GM23338 (cell line): ENCODE measurements around the gene EGF. TPM values are rescaled to one million over a fixed set of nuclear protein-coding genes. Genes with fewer than 3 reads are reported as not detected.

Source experiments
- ATAC-seq: fragments of 200-7000 bp; cut with Tn5 transposase; 3 replicates; pipeline ENCODE4 v1.9.1; 2020
- DNase-seq: peaks from one replicate; pipeline ENCODE4 v3.0.0-alpha.2; 2015; ENCODE audit warnings: low spot score
- H2AFZ ChIP-seq: fragments of 200-600 bp; sonication (generic); 2 replicates; pipeline ENCODE4 v1.8.0; 2016; ENCODE audit warnings: antibody characterized with exemption, mild to moderate bottlenecking, moderate library complexity
- H3F3A ChIP-seq: fragments of 200-600 bp; sonication (generic); replicated peaks from 2 replicates; pipeline ENCODE4 v1.8.0; 2017; ENCODE audit warnings: antibody characterized with exemption, mixed run types, low read depth
- H3K27ac ChIP-seq: fragments of 200-600 bp; sonication (generic); 2 replicates; pipeline ENCODE4 v1.6.1; 2016; ENCODE audit warnings: low read depth
- H3K27me3 ChIP-seq: fragments of 200-600 bp; sonication (generic); 2 replicates; pipeline ENCODE4 v1.8.0; 2016; ENCODE audit warnings: mild to moderate bottlenecking, mixed run types, moderate library complexity; ENCODE audit not compliant: insufficient read depth
- H3K36me3 ChIP-seq: fragments of 200-600 bp; sonication (generic); 2 replicates; pipeline ENCODE4 v1.8.0; 2016; ENCODE audit warnings: mild to moderate bottlenecking; ENCODE audit not compliant: insufficient read depth
- H3K4me1 ChIP-seq: fragments of 200-600 bp; sonication (generic); 2 replicates; pipeline ENCODE4 v1.8.0; 2016; ENCODE audit warnings: mild to moderate bottlenecking, moderate library complexity; ENCODE audit not compliant: insufficient read depth
- H3K4me2 ChIP-seq: fragments of 200-600 bp; sonication (generic); 2 replicates; pipeline ENCODE4 v1.7.1; 2017; ENCODE audit warnings: mixed run types
- H3K4me3 ChIP-seq: fragments of 200-600 bp; sonication (generic); 2 replicates; pipeline ENCODE4 v1.6.1; 2016; ENCODE audit warnings: mixed run types
- H3K79me2 ChIP-seq: fragments of 200-600 bp; sonication (generic); replicated peaks from 2 replicates; pipeline ENCODE4 v1.8.0; 2017; ENCODE audit warnings: mild to moderate bottlenecking; ENCODE audit not compliant: insufficient read depth
- H3K9me2 ChIP-seq: fragments of 200-600 bp; sonication (generic); 2 replicates; pipeline ENCODE4 v1.8.0; 2017; ENCODE audit not compliant: insufficient read depth
- H4K20me1 ChIP-seq: fragments of 200-600 bp; sonication (generic); replicated peaks from 2 replicates; pipeline ENCODE4 v1.8.0; 2017; ENCODE audit warnings: mild to moderate bottlenecking; ENCODE audit not compliant: insufficient read depth
- H3K27ac Mint-ChIP-seq: 2 replicates; pipeline ENCODE4 v1.8.0; 2020; ENCODE audit warnings: inconsistent platforms, mild to moderate bottlenecking, moderate library complexity, mixed read lengths
- H3K27me3 Mint-ChIP-seq: 3 replicates; pipeline ENCODE4 v1.8.0; 2022; ENCODE audit warnings: low read depth, mild to moderate bottlenecking, moderate library complexity, mixed read lengths, inconsistent platforms; ENCODE audit not compliant: insufficient read depth, poor library complexity
- H3K36me3 Mint-ChIP-seq: 3 replicates; pipeline ENCODE4 v1.8.0; 2021; ENCODE audit warnings: low read depth, mild to moderate bottlenecking, inconsistent platforms, moderate library complexity, mixed read lengths
- H3K4me1 Mint-ChIP-seq: 3 replicates; pipeline ENCODE4 v1.8.0; 2020; ENCODE audit warnings: mild to moderate bottlenecking, inconsistent platforms, mixed read lengths
- H3K4me3 Mint-ChIP-seq: 3 replicates; pipeline ENCODE4 v1.8.0; 2021; ENCODE audit warnings: moderate library complexity, mild to moderate bottlenecking, inconsistent platforms, mixed read lengths
- H3K9me3 Mint-ChIP-seq: 3 replicates; pipeline ENCODE4 v1.8.0; 2020; ENCODE audit warnings: moderate library complexity, mild to moderate bottlenecking, inconsistent platforms, mixed read lengths
- EZH2phosphoT487 ChIP-seq: fragments of 200-600 bp; sonication (generic); IDR thresholded peaks from one replicate; pipeline ENCODE4 v1.8.1; 2018; ENCODE audit warnings: antibody characterized with exemption; ENCODE audit not compliant: unreplicated experiment
- JUNB ChIP-seq: IDR thresholded peaks from one replicate; pipeline ENCODE4 v1.6.1; 2016; ENCODE audit warnings: antibody characterized with exemption; ENCODE audit not compliant: unreplicated experiment
- NANOG ChIP-seq: IDR thresholded peaks from 2 replicates; pipeline ENCODE4 v1.6.1; 2016; ENCODE audit warnings: antibody characterized with exemption, borderline replicate concordance
- POLR2AphosphoS5 ChIP-seq: IDR thresholded peaks from 2 replicates; pipeline ENCODE4 v1.6.1; 2016; ENCODE audit warnings: antibody characterized with exemption, low read depth
- STAT1 ChIP-seq: IDR thresholded peaks from one replicate; pipeline ENCODE4 v1.6.1; 2016; ENCODE audit warnings: antibody characterized with exemption; ENCODE audit not compliant: unreplicated experiment
- ZNF114 ChIP-seq: fragments of 250-450 bp; sonication (Bioruptor Pico); IDR thresholded peaks from 2 replicates; pipeline ENCODE4 v1.5.0; 2020; ENCODE audit warnings: mild to moderate bottlenecking, moderate library complexity
- ZNF331 ChIP-seq: fragments of 250-450 bp; sonication (Bioruptor Pico); IDR thresholded peaks from 2 replicates; pipeline ENCODE4 v1.5.0; 2020; ENCODE audit warnings: low read depth, mild to moderate bottlenecking, moderate library complexity
- polyA plus RNA-seq: library from polyadenylated mRNA; unstranded; fragments of >200 nt; fragmentation: Nextera tagmentation; extraction: Ambion mirVana; gene quantifications from 2 replicates; pipeline ENCODE4 v1.2.1, GENCODE V29; 2016
- total RNA-seq: library from RNA; depleted of rRNA; stranded (reverse); fragments of >200 nt; shearing (Covaris generic); gene quantifications from 2 replicates; pipeline ENCODE4 v1.2.3, GENCODE V29; 2014
- TF ChIP-seq, protein P1 (sequence below): IDR thresholded peaks from 2 replicates; pipeline ENCODE4 v1.6.1; 2016; ENCODE audit warnings: antibody characterized with exemption
- TF ChIP-seq, protein P2 (sequence below), 2 experiments: fragments of 200-600 bp in 1 of 2; sonication (generic) in 1 of 2; conservative IDR thresholded peaks; 2 replicates each; pipeline versions ENCODE4 v1.5.1 to v1.6.1; 2016 to 2017; ENCODE audit warnings: antibody characterized with exemption in 2 of 2, low read depth in 2 of 2, mild to moderate bottlenecking in 2 of 2, moderate library complexity in 1 of 2
- TF ChIP-seq, protein P3 (sequence below): IDR thresholded peaks from one replicate; pipeline ENCODE4 v1.6.1; 2018; ENCODE audit warnings: antibody characterized with exemption; ENCODE audit not compliant: unreplicated experiment
- TF ChIP-seq, protein P4 (sequence below): fragments of 250-450 bp; sonication (Bioruptor Pico); IDR thresholded peaks from 2 replicates; pipeline ENCODE4 v1.5.0; 2020; ENCODE audit warnings: mild to moderate bottlenecking, moderate library complexity

EGF gene
- total and polyA plus RNA-seq, 2 experiments from 2014 or later, result 1.4 to 3.0 TPM

DNA sequence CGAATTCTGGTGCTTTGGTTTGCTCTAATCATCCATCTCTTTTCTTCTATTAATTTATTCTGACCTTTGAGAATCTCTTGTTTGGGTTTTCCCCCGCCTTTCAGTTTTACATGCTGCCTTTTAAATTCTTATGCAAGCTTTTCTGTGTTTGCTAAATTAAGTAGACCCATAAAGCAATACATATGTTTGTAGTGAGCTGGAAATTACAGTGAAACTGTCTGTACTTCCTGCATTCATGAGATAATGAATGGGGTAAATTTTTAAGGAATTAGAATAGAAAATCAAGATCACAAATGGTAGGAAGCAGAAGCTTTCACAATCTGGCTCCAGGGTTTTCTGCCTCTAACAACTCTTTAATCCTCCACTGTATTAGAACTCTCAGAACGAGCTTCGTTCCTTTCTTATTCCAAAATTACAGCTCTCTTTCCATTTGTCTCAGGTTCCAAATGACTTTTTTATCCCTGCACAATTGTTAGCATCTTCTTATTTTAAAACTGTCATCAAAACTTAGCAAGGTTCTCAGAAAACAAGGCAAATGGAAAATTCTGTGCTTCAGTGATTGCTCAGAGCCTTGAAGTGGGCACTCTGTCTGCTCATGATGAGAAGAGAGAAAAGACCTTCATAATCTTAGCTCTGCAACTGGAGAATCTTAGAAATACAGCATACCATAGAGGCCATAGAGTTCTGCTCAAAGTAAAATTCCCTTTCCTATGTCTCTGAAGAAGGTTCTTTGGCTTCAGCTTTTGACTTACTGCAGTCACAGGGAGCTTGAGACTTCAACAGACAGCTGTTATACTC lies 108.2 kb downstream of the EGF start:
- no peaks in the 10 kb centered on the region for H3K9me2 ChIP-seq
- H3K27ac ChIP-seq, result peak overlapping the region; percentile 60
- no peak overlapping the region for H3K4me3 ChIP-seq
- H2AFZ ChIP-seq, result peak overlapping the region; percentile 61
- H3K79me2 ChIP-seq, result no peaks in the 10 kb centered on the region
- no peak overlapping the region for H3K27ac Mint-ChIP-seq
- peak overlapping the region; percentile 28 for H3K4me2 ChIP-seq
- TF ChIP-seq NANOG (no peak), STAT1 (no peak), ZNF331 (no peak), POLR2AphosphoS5 (no peak), JUNB (no peak), ZNF114 (CRISPR knock-in tag) (no peak), EZH2phosphoT487 (no peak)
- TF ChIP-seq, protein P1, sequence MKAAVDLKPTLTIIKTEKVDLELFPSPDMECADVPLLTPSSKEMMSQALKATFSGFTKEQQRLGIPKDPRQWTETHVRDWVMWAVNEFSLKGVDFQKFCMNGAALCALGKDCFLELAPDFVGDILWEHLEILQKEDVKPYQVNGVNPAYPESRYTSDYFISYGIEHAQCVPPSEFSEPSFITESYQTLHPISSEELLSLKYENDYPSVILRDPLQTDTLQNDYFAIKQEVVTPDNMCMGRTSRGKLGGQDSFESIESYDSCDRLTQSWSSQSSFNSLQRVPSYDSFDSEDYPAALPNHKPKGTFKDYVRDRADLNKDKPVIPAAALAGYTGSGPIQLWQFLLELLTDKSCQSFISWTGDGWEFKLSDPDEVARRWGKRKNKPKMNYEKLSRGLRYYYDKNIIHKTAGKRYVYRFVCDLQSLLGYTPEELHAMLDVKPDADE, result no peak
- TF ChIP-seq, protein P2, sequence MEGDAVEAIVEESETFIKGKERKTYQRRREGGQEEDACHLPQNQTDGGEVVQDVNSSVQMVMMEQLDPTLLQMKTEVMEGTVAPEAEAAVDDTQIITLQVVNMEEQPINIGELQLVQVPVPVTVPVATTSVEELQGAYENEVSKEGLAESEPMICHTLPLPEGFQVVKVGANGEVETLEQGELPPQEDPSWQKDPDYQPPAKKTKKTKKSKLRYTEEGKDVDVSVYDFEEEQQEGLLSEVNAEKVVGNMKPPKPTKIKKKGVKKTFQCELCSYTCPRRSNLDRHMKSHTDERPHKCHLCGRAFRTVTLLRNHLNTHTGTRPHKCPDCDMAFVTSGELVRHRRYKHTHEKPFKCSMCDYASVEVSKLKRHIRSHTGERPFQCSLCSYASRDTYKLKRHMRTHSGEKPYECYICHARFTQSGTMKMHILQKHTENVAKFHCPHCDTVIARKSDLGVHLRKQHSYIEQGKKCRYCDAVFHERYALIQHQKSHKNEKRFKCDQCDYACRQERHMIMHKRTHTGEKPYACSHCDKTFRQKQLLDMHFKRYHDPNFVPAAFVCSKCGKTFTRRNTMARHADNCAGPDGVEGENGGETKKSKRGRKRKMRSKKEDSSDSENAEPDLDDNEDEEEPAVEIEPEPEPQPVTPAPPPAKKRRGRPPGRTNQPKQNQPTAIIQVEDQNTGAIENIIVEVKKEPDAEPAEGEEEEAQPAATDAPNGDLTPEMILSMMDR (conservative IDR thresholded peaks at IDR 0.05; ENCODE audit: low read depth in 2 of 2), result no peak
- TF ChIP-seq, protein P3, sequence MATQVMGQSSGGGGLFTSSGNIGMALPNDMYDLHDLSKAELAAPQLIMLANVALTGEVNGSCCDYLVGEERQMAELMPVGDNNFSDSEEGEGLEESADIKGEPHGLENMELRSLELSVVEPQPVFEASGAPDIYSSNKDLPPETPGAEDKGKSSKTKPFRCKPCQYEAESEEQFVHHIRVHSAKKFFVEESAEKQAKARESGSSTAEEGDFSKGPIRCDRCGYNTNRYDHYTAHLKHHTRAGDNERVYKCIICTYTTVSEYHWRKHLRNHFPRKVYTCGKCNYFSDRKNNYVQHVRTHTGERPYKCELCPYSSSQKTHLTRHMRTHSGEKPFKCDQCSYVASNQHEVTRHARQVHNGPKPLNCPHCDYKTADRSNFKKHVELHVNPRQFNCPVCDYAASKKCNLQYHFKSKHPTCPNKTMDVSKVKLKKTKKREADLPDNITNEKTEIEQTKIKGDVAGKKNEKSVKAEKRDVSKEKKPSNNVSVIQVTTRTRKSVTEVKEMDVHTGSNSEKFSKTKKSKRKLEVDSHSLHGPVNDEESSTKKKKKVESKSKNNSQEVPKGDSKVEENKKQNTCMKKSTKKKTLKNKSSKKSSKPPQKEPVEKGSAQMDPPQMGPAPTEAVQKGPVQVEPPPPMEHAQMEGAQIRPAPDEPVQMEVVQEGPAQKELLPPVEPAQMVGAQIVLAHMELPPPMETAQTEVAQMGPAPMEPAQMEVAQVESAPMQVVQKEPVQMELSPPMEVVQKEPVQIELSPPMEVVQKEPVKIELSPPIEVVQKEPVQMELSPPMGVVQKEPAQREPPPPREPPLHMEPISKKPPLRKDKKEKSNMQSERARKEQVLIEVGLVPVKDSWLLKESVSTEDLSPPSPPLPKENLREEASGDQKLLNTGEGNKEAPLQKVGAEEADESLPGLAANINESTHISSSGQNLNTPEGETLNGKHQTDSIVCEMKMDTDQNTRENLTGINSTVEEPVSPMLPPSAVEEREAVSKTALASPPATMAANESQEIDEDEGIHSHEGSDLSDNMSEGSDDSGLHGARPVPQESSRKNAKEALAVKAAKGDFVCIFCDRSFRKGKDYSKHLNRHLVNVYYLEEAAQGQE, result no peak
- TF ChIP-seq, protein P4, sequence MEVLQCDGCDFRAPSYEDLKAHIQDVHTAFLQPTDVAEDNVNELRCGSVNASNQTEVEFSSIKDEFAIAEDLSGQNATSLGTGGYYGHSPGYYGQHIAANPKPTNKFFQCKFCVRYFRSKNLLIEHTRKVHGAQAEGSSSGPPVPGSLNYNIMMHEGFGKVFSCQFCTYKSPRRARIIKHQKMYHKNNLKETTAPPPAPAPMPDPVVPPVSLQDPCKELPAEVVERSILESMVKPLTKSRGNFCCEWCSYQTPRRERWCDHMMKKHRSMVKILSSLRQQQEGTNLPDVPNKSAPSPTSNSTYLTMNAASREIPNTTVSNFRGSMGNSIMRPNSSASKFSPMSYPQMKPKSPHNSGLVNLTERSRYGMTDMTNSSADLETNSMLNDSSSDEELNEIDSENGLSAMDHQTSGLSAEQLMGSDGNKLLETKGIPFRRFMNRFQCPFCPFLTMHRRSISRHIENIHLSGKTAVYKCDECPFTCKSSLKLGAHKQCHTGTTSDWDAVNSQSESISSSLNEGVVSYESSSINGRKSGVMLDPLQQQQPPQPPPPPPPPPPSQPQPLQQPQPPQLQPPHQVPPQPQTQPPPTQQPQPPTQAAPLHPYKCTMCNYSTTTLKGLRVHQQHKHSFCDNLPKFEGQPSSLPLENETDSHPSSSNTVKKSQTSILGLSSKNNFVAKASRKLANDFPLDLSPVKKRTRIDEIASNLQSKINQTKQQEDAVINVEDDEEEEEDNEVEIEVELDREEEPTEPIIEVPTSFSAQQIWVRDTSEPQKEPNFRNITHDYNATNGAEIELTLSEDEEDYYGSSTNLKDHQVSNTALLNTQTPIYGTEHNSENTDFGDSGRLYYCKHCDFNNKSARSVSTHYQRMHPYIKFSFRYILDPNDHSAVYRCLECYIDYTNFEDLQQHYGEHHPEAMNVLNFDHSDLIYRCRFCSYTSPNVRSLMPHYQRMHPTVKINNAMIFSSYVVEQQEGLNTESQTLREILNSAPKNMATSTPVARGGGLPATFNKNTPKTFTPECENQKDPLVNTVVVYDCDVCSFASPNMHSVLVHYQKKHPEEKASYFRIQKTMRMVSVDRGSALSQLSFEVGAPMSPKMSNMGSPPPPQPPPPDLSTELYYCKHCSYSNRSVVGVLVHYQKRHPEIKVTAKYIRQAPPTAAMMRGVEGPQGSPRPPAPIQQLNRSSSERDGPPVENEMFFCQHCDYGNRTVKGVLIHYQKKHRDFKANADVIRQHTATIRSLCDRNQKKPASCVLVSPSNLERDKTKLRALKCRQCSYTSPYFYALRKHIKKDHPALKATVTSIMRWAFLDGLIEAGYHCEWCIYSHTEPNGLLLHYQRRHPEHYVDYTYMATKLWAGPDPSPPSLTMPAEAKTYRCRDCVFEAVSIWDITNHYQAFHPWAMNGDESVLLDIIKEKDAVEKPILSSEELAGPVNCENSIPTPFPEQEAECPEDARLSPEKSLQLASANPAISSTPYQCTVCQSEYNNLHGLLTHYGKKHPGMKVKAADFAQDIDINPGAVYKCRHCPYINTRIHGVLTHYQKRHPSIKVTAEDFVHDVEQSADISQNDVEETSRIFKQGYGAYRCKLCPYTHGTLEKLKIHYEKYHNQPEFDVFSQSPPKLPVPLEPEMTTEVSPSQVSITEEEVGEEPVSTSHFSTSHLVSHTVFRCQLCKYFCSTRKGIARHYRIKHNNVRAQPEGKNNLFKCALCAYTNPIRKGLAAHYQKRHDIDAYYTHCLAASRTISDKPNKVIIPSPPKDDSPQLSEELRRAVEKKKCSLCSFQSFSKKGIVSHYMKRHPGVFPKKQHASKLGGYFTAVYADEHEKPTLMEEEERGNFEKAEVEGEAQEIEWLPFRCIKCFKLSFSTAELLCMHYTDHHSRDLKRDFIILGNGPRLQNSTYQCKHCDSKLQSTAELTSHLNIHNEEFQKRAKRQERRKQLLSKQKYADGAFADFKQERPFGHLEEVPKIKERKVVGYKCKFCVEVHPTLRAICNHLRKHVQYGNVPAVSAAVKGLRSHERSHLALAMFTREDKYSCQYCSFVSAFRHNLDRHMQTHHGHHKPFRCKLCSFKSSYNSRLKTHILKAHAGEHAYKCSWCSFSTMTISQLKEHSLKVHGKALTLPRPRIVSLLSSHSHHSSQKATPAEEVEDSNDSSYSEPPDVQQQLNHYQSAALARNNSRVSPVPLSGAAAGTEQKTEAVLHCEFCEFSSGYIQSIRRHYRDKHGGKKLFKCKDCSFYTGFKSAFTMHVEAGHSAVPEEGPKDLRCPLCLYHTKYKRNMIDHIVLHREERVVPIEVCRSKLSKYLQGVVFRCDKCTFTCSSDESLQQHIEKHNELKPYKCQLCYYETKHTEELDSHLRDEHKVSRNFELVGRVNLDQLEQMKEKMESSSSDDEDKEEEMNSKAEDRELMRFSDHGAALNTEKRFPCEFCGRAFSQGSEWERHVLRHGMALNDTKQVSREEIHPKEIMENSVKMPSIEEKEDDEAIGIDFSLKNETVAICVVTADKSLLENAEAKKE (CRISPR knock-in tag), result no peak
- H3K27me3 Mint-ChIP-seq, result peaks cover 5% of the 10 kb centered on the region
- no peaks in the 10 kb centered on the region for H3F3A ChIP-seq
- H3K4me1 ChIP-seq, result peaks cover 13% of the 10 kb centered on the region
- H3K36me3 Mint-ChIP-seq, result no peaks in the 10 kb centered on the region
- DNase-seq, result no peak
- H3K4me1 Mint-ChIP-seq, result peaks cover 17% of the 10 kb centered on the region
- H3K9me3 Mint-ChIP-seq, result peaks cover 7% of the 10 kb centered on the region; the same call in 2 of the 3 replicates
- H3K27me3 ChIP-seq, result no peaks in the 10 kb centered on the region
- no peaks in the 10 kb centered on the region for H3K36me3 ChIP-seq
- no peaks in the 10 kb centered on the region for H4K20me1 ChIP-seq
- no peak overlapping the region for H3K4me3 Mint-ChIP-seq
- ATAC-seq, result no peak
